ENCODE data around the gene TPRKB.
"Not testable (repeated sequence)": the region's sequence is repeated elsewhere in the genome, so short reads cannot be mapped to it uniquely, and the experiment has no call there.

Gene TPRKB

DNA sequence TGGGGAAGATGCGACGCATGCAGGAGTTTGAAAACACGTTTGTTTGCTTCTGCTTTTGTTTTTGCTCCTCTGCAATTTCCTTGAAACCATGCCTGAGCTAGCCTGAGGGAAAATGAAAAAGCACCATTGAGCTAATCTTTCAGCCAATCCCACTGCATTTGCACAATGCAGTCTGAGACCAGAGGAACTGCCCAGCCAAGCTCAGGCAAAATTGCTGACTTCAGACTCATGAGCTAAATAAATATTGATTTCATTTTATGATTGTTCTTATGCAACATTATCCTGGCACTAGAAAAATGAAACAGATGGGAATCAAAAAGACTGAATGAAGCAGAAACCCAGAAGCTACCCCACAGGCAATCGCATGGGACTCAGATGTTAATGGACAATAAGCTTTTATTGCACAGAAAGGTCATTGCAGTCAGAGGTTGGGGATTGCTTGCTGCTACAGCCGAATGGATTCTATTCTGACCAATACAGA is 37.0 kb downstream of the TPRKB start:
- no peak for DNase-seq (ENCODE audit: low read depth)

DNA sequence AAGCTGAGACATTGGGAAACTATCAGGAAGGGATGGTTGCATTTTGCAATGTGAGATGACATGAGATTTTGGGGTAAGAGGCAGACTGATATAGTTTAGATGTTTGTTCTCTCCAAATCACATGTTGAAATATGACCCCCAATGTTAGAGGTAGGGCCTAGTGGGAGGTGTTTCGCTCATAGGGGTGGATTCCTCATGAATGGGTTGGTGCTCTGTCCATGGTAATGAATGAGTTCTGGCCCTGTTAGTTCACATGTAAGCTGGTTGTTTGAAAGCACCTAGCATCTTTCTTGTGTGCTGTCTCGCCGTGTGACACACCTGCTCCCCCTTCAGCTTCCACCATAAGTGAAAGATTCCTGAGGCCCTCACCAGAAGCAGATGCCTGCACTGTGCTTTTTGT is 37.7 kb downstream of the TPRKB start:
- DNase-seq (ENCODE audit: low read depth) = no peak

DNA sequence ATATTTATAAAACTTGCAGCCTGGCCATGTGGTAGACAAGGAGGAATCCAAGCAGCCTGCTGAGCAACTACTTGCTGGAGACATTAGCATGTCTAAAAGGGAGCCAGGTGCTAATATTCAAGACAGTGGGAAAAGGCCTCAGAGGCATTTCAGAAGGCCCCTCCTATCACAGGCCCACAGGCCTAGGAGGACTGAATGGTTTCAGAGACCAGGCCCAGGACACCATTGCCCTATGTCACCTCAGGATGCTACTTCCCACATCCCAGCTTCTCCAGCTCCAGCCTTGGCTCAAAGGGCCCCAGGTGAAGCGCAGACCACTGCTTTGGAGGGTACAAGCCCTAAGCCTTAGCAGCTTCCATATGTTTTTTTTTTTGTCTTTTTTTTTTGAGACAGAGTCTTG is 39.0 kb downstream of the TPRKB start:
- no peak for DNase-seq (ENCODE audit: low read depth)

DNA sequence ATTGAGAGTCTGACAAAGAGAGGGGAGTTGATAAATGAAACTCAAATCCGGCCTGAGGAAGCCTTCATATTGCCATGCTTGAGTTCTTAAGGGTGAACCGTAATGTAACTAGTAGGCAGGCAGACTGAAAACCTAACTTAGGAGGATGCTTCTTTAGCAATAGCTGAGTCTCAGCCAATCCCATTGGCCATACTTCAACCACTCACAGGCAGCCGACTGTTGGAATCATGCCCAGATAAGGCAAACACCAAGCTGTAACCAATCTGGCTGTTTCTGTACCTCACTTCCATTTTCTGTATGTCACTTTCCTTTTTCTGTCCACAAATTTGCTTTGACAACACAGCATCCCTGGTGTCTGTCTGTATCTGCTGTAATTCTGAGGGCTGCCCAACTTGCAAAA is 39.5 kb downstream of the TPRKB start:
- DNase-seq (ENCODE audit: low read depth) = no peak

DNA sequence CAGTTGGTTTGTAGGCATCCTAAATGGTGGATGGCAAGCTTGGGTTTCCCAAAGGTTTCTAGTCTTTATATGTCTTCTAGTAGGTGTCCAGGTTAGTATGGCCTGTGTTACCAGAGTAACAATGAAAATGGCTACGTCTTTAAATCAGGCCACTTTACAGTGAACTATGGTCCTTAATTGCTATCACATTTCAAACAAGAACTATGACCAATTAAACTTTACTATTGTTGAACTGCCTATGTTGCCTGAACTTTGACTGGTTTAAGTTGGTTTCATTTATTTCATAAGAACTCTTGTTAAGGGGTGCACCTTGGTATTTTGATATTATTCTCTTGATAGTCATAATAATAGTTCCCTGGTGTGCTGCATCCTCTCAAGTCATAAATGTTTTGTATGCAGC is 40.2 kb downstream of the TPRKB start:
- not testable (repeated sequence) for DNase-seq (ENCODE audit: low read depth)

DNA sequence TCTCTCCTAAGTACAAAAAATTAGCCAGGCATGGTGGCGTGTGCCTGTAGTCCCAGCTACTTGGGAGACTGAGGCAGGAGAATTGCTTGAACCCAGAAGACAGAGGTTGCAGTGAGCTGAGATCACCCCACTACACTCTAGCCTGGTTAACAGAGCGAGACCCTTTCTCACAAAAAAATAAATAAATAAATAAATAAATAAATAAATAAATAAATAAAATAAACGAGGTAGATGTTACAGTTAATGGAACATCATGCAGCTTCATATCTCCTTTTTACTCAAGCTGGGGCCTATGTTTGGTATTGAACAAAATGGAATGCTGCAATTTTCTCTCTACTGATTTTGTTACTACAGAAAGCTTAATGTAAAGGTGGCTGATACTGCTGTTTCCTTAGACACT is 40.6 kb downstream of the TPRKB start:
- DNase-seq (ENCODE audit: low read depth) = not testable (repeated sequence)

DNA sequence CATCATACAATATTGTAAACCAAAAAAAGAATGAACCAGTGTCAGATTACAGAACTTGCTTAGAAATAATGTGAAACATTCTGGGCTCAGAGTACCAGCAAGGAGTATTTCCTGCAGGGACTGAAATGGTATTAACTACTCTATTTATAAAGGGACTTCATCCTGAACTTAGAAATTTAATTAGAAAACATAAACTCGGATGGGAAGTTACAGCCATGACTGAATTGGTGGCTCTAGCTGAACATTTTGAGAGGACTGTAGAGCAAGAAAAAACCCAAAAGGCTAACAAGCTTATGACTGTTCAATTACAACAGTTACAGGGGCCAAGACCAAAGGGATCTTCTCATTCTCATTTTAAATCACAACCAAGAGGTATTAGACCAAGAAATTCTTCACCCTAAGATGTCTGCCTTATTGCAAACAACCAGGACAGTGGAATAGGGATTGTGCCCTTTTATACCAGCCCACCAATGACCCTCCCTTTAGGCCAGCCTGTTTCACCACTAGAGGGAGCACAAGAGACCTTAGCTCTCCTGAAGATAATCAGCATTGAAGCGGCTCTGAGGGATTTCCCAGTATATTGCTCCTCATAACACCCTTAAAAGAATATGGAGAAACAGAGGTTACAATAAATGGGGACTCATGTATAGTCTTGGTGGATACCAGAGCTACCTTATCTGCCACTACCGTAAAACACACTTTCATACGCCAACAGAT is 46.6 kb downstream of the TPRKB start:
- DNase-seq (ENCODE audit: low read depth) = not testable (repeated sequence)

DNA sequence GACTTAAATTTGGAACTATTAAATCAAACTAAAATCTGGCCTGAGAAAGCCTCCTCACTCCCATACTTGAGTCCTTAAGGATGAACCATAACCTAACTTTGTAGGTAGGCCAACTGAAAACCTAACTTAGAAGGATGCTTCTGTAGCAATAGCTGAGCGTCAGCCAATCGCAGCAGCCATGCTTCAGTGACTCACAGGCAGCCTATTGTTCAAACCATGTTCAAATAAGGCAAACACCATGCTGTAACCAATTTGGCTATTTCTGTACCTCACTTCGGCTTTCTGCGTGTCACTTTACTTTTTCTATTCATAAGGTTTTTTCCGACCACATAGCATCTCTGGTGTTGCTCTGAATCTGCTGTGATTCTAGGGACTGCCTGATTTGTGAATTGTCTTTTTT is 48.7 kb downstream of the TPRKB start:
- DNase-seq (ENCODE audit: low read depth) = not testable (repeated sequence)

DNA sequence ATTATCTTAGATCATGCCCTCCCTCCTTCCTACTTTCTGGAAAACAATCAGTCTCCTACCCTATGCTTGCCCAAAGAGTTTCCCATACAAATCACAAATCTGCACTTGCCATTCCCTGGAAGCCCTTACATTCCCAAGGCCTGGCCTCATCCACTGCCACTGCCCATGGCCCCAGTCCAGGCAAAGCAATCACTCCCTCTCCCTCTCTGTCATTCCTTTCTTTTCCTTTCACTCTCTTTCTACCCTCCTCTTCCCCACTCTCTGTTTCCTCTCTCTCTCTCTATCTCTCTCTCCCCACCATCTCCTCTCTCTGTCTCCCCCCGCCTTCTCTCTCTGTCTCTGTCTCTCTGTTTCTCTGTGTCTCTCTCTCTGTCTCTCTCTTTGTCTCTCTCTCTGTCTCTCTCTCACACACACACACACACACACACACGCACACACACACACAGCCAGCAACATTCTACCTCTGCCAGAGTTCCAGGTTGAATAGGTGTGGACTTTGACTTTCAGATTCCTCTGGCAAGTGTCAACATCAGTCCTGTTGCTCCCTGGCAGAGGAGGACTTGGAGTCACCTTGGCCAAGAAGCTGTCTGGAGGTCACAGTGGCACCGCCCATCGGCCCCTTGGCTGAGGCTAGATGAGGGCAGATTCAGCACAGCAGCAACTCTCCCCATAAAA is 51.2 kb downstream of the TPRKB start:
- DNase-seq (ENCODE audit: low read depth) = no peak

DNA sequence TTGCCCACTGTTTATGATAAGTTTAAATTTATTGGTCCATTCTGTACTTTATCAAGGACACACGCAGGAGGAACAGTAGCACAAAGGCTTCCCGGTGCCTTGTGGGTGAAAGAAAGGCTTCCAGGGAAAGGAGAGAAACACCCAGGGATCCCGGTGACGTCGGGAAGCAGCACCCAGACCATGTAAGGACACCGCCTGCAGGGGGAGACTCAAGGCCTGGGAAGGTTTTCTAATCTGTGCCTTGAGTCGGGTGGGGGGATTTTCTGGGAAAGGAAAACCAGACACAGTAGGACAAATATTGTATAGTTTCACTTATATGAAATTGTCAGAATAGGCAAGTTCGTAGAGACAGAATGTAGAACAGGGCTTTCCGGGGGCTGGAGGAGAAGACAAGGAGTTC is 52.2 kb downstream of the TPRKB start:
- not testable (repeated sequence) for DNase-seq (ENCODE audit: low read depth)

DNA sequence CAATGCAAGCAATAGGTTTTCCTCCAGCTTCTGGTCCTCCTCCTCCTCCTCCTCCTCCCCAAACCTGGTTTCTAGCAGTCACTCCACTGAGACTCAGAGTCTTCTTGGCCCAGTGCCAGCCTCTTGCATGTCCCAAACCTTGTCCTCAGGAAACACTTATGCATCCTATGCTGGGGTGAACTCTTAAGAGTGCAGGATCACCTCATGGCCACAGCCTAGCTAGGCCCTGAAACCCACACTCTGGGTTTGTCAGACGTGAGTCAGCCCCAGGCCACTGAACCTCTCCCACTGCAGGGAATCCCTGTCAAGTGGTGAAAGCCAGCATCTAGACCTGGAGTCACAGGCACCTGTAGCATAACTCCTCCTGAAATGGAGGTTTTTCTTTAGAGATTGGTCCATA is 52.8 kb downstream of the TPRKB start:
- DNase-seq (ENCODE audit: low read depth) = not testable (repeated sequence)

DNA sequence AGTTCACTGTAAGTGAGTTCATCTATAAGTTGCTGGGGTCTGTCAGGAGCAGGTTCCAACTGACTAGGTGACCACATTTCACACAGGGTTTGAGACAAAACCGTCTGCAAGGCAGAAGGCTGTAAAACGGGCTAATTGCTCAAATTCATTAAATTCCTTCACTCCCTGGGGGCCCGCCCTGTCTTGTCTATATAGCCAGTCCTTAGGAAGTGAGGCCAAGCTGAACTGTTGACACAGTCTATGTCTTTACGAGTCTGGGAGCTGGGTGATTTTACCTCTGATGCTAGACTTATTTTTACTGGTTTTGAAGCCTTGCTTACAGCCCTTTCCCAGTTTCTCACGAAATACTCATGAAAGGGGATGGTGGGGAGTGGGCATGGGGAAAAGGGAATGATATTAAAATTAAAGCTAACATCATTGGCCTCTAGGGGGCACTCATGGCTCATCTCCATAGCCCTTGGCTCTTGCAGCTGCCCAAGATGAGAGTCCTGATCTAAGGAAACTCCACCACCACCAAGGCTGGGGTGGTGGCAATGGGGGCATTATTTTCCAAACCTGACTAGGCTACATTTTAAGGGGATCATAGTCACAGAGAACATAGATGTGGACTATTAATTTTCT is 57.1 kb downstream of the TPRKB start:
- DNase-seq (ENCODE audit: low read depth) = not testable (repeated sequence)
